Heart left ventricle (tissue), 13 donors: ENCODE data around the gene ANKK1.

Experiments used
- POLR2A ChIP-seq, 2 donors: fragments of 450-650 bp; IDR thresholded peaks; one replicate each; pipeline ENCODE4 v1.6.1; 2017; ENCODE audit warnings: antibody characterized with exemption in 2 of 2, mild to moderate bottlenecking in 2 of 2, moderate library complexity in 2 of 2
- TF ChIP-seq, protein P1 (sequence below), 12 donors: fragments of 200-600 bp; sonication (generic) in 4 of 12; IDR thresholded peaks; one replicate each; pipeline versions ENCODE4 v1.5.0 to v1.8.0; 2018 to 2022; ENCODE audit warnings: antibody characterized with exemption in 12 of 12, mild to moderate bottlenecking in 5 of 12
- donor health status: ischemic (EF 13 %, LVEDD 7.1; RV severe dilation, severe dysfunction).
- donor health status: DM: no; HTN: yes; CAD: no.
- donor health status: DM: no; HTN: no; CAD: no.
- donor health status: ischemic (EF 25% LVEDD 6.9; RV normal size, moderate dysfunction).
- donor health status: ischemic (EF 25% LVEDD 5.7; RV mildly dilated, moderate dysfunction).
- donor health status: ischemic (EF 35%, LVEDD 5.7; RV mildly dilated, moderate dysfunction).
- donor health status: nonischemic (EF 11% LVEDD 7.7; RV severe dilation, severe dysfunction).
- donor health status: DM: yes; HTN: yes; CAD: no.
- donor health status: PGD.
- donor health status: ischemic (EF 29% LVEDD 5.4; RV normal size, mild dysfunction).
- donor health status: nonischemic (EF 23%, LVEDD 6.1; RV moderate dilation, normal function).

DNA sequence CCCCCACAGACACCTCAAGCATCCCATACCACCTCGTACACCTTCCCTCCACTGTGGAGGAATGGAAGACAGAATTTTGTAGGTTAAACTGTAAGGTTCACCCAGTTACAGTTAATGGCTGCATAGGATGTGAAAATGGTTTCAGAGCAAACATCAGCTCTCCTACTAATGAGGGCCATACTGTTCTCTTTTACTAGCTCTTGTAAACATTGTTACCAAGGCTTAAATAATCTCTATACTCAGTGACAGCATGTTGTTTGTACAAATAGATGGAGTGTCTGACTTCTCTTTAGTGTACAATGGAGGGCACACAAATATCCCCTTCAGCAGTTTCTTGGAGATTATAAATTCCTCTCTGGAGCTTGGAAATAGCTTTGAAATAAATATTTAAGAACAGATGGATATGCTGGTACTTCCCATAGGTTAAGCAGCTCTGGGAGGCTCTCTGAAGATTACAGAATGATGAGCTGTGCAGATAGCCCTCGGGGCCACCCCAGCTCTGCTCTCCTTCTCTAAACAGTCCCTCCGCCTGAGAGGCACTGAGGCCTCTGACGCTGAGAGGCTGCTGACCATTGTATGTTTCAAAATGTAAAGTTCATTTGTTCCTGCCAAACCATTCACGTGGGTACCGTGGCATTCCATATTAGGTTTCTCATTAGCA lies 47.5 kb upstream of the ANKK1 start:
- TF ChIP-seq, protein P1, sequence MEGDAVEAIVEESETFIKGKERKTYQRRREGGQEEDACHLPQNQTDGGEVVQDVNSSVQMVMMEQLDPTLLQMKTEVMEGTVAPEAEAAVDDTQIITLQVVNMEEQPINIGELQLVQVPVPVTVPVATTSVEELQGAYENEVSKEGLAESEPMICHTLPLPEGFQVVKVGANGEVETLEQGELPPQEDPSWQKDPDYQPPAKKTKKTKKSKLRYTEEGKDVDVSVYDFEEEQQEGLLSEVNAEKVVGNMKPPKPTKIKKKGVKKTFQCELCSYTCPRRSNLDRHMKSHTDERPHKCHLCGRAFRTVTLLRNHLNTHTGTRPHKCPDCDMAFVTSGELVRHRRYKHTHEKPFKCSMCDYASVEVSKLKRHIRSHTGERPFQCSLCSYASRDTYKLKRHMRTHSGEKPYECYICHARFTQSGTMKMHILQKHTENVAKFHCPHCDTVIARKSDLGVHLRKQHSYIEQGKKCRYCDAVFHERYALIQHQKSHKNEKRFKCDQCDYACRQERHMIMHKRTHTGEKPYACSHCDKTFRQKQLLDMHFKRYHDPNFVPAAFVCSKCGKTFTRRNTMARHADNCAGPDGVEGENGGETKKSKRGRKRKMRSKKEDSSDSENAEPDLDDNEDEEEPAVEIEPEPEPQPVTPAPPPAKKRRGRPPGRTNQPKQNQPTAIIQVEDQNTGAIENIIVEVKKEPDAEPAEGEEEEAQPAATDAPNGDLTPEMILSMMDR (IDR thresholded peaks at IDR 0.05) = no peak
- TF ChIP-seq POLR2A (IDR thresholded peaks at IDR 0.05) = no peak
